ENCODE measurements around the gene SF1.
"Not testable (repeated sequence)": the region's sequence is repeated elsewhere in the genome, so short reads cannot be mapped to it uniquely, and the experiment has no call there.

Gene SF1
- total RNA-seq: 319 to 630 (median 363) reads per million in 9 experiments

GRCh38 chr11:64778473-64779298 is at the start of gene SF1:
SF1 (minus strand) TSS chr11:64778542; CDS start chr11:64778392, 150 bp downstream.
- Mint-ChIP-seq H3K27ac (peak within 1 kb of the TSS; percentile 98 to 100), H3K4me1 (ENCODE audit: low read depth in 2 of 2) (peaks cover 29 to 51% of the 10 kb centered on the region in 2 donors), H3K4me3 (peak within 1 kb of the TSS; percentile 91 to 94), H3K36me3 (ENCODE audit: insufficient read depth) (peaks cover 66% of the 10 kb centered on the region), H3K27me3 (no peaks in the 10 kb centered on the region), H3K9me3 (no peaks in the 10 kb centered on the region)
- ATAC-seq (replicated peaks) (peak; percentile 80), DNase-seq (peak; percentile 98 to 99 (median 99))

GRCh38 chr11:64827451-64827839 is 49.1 kb upstream of the SF1 start:
- H3K4me3 Mint-ChIP-seq: no peak overlapping the region
- no peak overlapping the region for H3K27ac Mint-ChIP-seq
- peaks cover 10% of the 10 kb centered on the region for H3K36me3 Mint-ChIP-seq (ENCODE audit: insufficient read depth)
- no peak for ATAC-seq (replicated peaks)
- H3K27me3 Mint-ChIP-seq: no peaks in the 10 kb centered on the region
- DNase-seq: no peak
- no peaks in the 10 kb centered on the region for H3K9me3 Mint-ChIP-seq
- H3K4me1 Mint-ChIP-seq (ENCODE audit: low read depth in 2 of 2): no peaks in the 10 kb centered on the region

GRCh38 chr11:64826578-64827450 is 48.5 kb upstream of the SF1 start:
- DNase-seq: no peak
- no peaks in the 10 kb centered on the region for H3K4me1 Mint-ChIP-seq (ENCODE audit: low read depth in 2 of 2)
- peaks cover 10% of the 10 kb centered on the region for H3K36me3 Mint-ChIP-seq (ENCODE audit: insufficient read depth)
- no peaks in the 10 kb centered on the region for H3K9me3 Mint-ChIP-seq
- H3K27me3 Mint-ChIP-seq: no peaks in the 10 kb centered on the region
- no peak overlapping the region for H3K27ac Mint-ChIP-seq
- no peak overlapping the region for H3K4me3 Mint-ChIP-seq
- ATAC-seq (replicated peaks): no peak

GRCh38 chr11:64826062-64826461 is 47.7 kb upstream of the SF1 start:
- ATAC-seq (replicated peaks): no peak
- Mint-ChIP-seq H3K27me3 (no peaks in the 10 kb centered on the region), H3K4me3 (no peak overlapping the region), H3K9me3 (no peaks in the 10 kb centered on the region), H3K4me1 (ENCODE audit: low read depth in 2 of 2) (no peaks in the 10 kb centered on the region), H3K36me3 (ENCODE audit: insufficient read depth) (peaks cover 10% of the 10 kb centered on the region), H3K27ac (no peak overlapping the region)
- DNase-seq: no peak

- H3K9me3 Mint-ChIP-seq: no peaks in the 10 kb centered on the region
- no peak for DNase-seq
- no peaks in the 10 kb centered on the region for H3K4me1 Mint-ChIP-seq (ENCODE audit: low read depth in 2 of 2)
- no peaks in the 10 kb centered on the region for H3K27me3 Mint-ChIP-seq
- no peak overlapping the region for H3K4me3 Mint-ChIP-seq
- no peak for ATAC-seq (replicated peaks)
- peaks cover 10% of the 10 kb centered on the region for H3K36me3 Mint-ChIP-seq (ENCODE audit: insufficient read depth)
- no peak overlapping the region for H3K27ac Mint-ChIP-seq
Measured at GRCh38 chr11:64823568-64824119, 45.3 kb upstream of the SF1 start.

- H3K9me3 Mint-ChIP-seq: no peaks in the 10 kb centered on the region
Measured at GRCh38 chr11:64817476-64817875, 39.1 kb upstream of the SF1 start.

GRCh38 chr11:64815433-64815832 is 37.1 kb upstream of the SF1 start:
- not testable (repeated sequence) for H3K27me3 Mint-ChIP-seq; H3K36me3 Mint-ChIP-seq (ENCODE audit: insufficient read depth)

More at GRCh38 chr11:64817476-64817875, 39.1 kb upstream of the SF1 start:
- Mint-ChIP-seq H3K27ac (no peak overlapping the region), H3K27me3 (no peaks in the 10 kb centered on the region), H3K36me3 (ENCODE audit: insufficient read depth) (peaks cover 5% of the 10 kb centered on the region), H3K4me1 (ENCODE audit: low read depth in 2 of 2) (no peaks in the 10 kb centered on the region), H3K4me3 (no peak overlapping the region)
- DNase-seq (no peak), ATAC-seq (replicated peaks) (no peak)

GRCh38 chr11:64814712-64815187 is 36.4 kb upstream of the SF1 start:
- no peaks in the 10 kb centered on the region for H3K27me3 Mint-ChIP-seq
- H3K36me3 Mint-ChIP-seq (ENCODE audit: insufficient read depth): peaks cover 5% of the 10 kb centered on the region
- no peak for ATAC-seq (replicated peaks)
- H3K4me1 Mint-ChIP-seq (ENCODE audit: low read depth in 2 of 2): peaks cover 4 to 12% of the 10 kb centered on the region in 2 donors
- no peak overlapping the region for H3K27ac Mint-ChIP-seq
- no peak for DNase-seq
- no peaks in the 10 kb centered on the region for H3K9me3 Mint-ChIP-seq
- no peak overlapping the region for H3K4me3 Mint-ChIP-seq

More at GRCh38 chr11:64815433-64815832, 37.1 kb upstream of the SF1 start:
- not testable (repeated sequence) for H3K9me3 Mint-ChIP-seq; H3K4me1 Mint-ChIP-seq (ENCODE audit: low read depth in 2 of 2); DNase-seq; H3K27ac Mint-ChIP-seq; ATAC-seq (replicated peaks); H3K4me3 Mint-ChIP-seq

- no peaks in the 10 kb centered on the region for H3K27me3 Mint-ChIP-seq
- no peak for ATAC-seq (replicated peaks)
- no peaks in the 10 kb centered on the region for H3K9me3 Mint-ChIP-seq
- no peak for DNase-seq
- no peak overlapping the region for H3K27ac Mint-ChIP-seq
- H3K36me3 Mint-ChIP-seq (ENCODE audit: insufficient read depth): peaks cover 5% of the 10 kb centered on the region
- H3K4me1 Mint-ChIP-seq (ENCODE audit: low read depth in 2 of 2): peaks cover 11 to 18% of the 10 kb centered on the region in 2 donors
- H3K4me3 Mint-ChIP-seq: no peak overlapping the region
Measured at GRCh38 chr11:64813826-64814225, 35.5 kb upstream of the SF1 start.

GRCh38 chr11:64810891-64811272 is 32.5 kb upstream of the SF1 start:
- peaks cover 12 to 31% of the 10 kb centered on the region in 2 donors for H3K4me1 Mint-ChIP-seq (ENCODE audit: low read depth in 2 of 2)
- no peaks in the 10 kb centered on the region for H3K27me3 Mint-ChIP-seq
- ATAC-seq (replicated peaks) (peak; percentile 80), DNase-seq (peak in 2 of 3 experiments; percentile 48 to 56)
- H3K27ac Mint-ChIP-seq: peak overlapping the region; percentile 93 to 94
- no peaks in the 10 kb centered on the region for H3K9me3 Mint-ChIP-seq
- peaks cover 7% of the 10 kb centered on the region for H3K36me3 Mint-ChIP-seq (ENCODE audit: insufficient read depth)
- peak overlapping the region; percentile 96 to 98 for H3K4me3 Mint-ChIP-seq

GRCh38 chr11:64810271-64810890 is 32.0 kb upstream of the SF1 start, which contains the start of gene MEN1:
MEN1 (minus strand) TSS chr11:64810551; CDS start chr11:64810109, 442 bp downstream.
- Mint-ChIP-seq H3K36me3 (ENCODE audit: insufficient read depth) (peaks cover 7% of the 10 kb centered on the region), H3K9me3 (no peaks in the 10 kb centered on the region), H3K27ac (peak within 1 kb of the TSS; percentile 93 to 94), H3K4me3 (peak within 1 kb of the TSS; percentile 96 to 98), H3K4me1 (ENCODE audit: low read depth in 2 of 2) (peaks cover 15 to 31% of the 10 kb centered on the region in 2 donors), H3K27me3 (no peaks in the 10 kb centered on the region)
- ATAC-seq (replicated peaks) (peak; percentile 83), DNase-seq (peak; percentile 63 to 82 (median 63))

GRCh38 chr11:64809781-64810241 is 31.5 kb upstream of the SF1 start:
- peaks cover 15 to 31% of the 10 kb centered on the region in 2 donors for H3K4me1 Mint-ChIP-seq (ENCODE audit: low read depth in 2 of 2)
- ATAC-seq (replicated peaks) (peak; percentile 17), DNase-seq (no peak)
- no peaks in the 10 kb centered on the region for H3K27me3 Mint-ChIP-seq
- H3K27ac Mint-ChIP-seq: peak overlapping the region; percentile 93 to 94
- peaks cover 7% of the 10 kb centered on the region for H3K36me3 Mint-ChIP-seq (ENCODE audit: insufficient read depth)
- no peaks in the 10 kb centered on the region for H3K9me3 Mint-ChIP-seq
- H3K4me3 Mint-ChIP-seq: peak overlapping the region; percentile 96 to 98

All from effector memory CD8-positive, alpha-beta T cell (primary cell).